GM18858 (cell line): ENCODE results near the gene ST3GAL3.

Experiments
- ATAC-seq: cut with Tn5 transposase; IDR thresholded peaks from one replicate; pipeline ENCODE4 v1.9.1; 2021; ENCODE audit not compliant: unreplicated experiment

Gene ST3GAL3

DNA sequence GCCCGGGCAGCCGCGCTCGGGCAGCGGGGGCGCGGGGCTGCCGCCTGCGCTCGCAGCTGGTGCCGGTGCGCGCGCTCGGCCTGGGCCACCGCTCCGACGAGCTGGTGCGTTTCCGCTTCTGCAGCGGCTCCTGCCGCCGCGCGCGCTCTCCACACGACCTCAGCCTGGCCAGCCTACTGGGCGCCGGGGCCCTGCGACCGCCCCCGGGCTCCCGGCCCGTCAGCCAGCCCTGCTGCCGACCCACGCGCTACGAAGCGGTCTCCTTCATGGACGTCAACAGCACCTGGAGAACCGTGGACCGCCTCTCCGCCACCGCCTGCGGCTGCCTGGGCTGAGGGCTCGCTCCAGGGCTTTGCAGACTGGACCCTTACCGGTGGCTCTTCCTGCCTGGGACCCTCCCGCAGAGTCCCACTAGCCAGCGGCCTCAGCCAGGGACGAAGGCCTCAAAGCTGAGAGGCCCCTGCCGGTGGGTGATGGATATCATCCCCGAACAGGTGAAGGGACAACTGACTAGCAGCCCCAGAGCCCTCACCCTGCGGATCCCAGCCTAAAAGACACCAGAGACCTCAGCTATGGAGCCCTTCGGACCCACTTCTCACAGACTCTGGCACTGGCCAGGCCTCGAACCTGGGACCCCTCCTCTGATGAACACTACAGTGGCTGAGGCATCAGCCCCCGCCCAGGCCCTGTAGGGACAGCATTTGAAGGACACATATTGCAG is 229.3 kb downstream of the ST3GAL3 start:
- no peak for ATAC-seq

- no peak for ATAC-seq
Observed at GRCh38 chr1:43937179-43937865, 230.0 kb downstream of the ST3GAL3 start.

- no peak for ATAC-seq
Observed at GRCh38 chr1:43938383-43938782, 231.0 kb downstream of the ST3GAL3 start.

GRCh38 chr1:43938892-43939587 is 231.7 kb downstream of the ST3GAL3 start:
- no peak for ATAC-seq

DNA sequence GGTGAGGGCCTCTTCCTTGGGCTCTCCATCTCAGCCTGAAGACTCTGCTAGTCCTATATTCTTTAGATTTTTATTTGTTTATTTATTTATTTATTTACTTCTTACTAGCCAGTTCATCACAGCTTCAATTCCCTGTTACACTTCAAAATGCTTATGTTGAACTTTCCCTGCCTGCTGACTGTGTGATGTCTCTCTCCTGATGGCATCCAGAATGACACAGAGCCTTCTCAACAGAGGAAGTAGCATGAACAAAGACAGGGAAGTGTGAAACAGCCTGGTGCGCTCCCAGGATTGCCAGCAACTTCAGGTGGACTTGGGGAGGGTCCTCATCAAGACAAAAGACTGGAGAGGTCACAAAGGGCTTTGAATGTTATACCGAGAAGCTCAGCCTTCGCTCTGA is 235.1 kb downstream of the ST3GAL3 start:
- no peak for ATAC-seq

- no peak for ATAC-seq
Observed at GRCh38 chr1:43944860-43945259, 237.5 kb downstream of the ST3GAL3 start.

DNA sequence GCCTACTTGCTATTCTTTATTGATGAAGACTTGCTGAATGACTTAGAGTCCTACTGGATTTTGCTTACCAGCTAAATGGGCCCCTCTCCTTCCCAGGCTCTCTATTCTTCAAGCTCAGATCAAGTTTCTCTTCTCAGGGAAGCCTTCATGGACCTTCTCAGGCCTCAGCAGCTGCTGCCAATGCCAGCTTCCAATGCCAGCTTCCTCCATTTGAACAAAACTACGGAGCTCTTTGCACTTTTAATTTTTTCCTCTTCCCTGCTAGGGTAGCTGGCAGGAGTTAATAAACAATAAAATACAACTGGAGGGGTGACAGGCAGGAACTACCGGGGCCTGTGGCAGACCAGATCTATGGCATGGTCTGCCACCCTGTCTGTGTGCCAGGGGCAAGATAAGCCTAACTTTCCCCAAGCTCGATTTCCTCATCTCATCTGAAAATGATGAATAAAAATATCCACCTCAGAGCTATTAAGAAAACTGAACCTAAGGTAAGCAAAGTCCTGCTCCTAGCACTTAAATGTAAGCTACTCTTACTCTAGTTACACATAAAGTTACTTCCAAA is 238.4 kb downstream of the ST3GAL3 start:
- no peak for ATAC-seq

GRCh38 chr1:43946236-43947060 is 239.1 kb downstream of the ST3GAL3 start, which contains the start of gene IPO13:
IPO13 (plus strand) TSS chr1:43946950; CDS start chr1:43947601, 651 bp downstream.
- ATAC-seq, result peak; percentile 85

GRCh38 chr1:43947061-43947873 is 239.9 kb downstream of the ST3GAL3 start:
- ATAC-seq, result peak; percentile 20

DNA sequence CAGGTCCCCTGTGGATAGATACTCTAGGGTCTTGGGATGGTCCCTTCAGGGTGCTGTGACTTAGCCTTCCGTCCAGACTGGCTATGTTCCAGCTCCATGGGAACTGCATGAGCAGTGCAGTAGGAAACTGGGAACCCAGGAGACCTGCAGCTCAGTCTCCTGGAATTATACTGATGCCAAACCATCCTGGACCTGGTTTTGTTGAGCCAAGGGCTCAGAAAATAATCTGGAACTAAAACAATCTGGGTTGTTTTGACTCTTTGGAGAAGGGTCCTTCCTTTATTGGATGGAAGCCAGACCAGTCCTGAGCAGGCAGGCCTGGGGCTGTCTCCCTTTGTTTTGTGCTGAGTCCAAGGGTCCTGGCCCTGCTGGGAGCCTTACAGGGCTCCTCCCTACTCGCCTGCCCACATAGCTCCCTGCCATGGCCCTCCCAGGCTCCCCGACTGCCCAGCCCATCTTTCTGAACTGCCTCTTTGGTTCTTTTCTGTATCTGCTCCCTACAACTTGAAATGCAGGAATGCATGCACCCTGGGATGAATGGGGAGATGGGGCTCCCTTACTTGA is 240.6 kb downstream of the ST3GAL3 start:
- ATAC-seq, result no peak

GRCh38 chr1:43949678-43950077 is 242.3 kb downstream of the ST3GAL3 start:
- no peak for ATAC-seq

- ATAC-seq, result no peak
Observed at GRCh38 chr1:43951021-43951985, 244.0 kb downstream of the ST3GAL3 start.

- ATAC-seq, result no peak
Observed at GRCh38 chr1:43952731-43953346, 245.5 kb downstream of the ST3GAL3 start.

GRCh38 chr1:43953361-43953760 is 246.0 kb downstream of the ST3GAL3 start:
- ATAC-seq, result no peak

GRCh38 chr1:43954036-43954435 is 246.7 kb downstream of the ST3GAL3 start:
- no peak for ATAC-seq

- ATAC-seq, result no peak
Observed at GRCh38 chr1:43956234-43956633, 248.9 kb downstream of the ST3GAL3 start.

DNA sequence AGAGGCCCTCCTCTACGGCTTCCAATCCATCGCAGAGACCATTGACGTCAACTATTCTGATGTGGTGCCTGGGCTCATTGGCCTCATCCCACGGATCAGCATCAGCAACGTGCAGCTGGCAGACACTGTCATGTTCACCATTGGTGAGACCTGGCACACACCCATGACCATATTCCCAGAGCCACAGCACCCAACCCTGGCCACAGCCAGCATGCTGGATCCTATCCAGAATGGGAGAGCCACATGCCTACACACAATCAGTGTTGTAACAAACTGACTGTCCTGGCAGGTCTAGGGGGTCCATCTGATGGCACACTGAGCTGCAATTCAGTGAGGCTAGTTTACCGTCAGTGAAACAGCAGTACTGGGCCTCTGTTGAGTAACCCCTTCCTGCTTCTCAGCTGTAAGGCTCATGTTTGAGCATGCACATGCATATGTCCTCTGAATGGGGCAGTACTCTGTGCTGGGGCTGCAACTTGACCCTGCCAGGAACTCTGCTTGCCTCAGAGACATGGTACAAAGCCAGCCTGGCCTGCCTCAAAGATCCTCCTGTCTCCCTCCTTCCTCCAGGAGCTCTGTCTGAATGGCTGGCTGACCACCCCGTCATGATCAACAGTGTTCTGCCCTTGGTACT is 250.2 kb downstream of the ST3GAL3 start:
- no peak for ATAC-seq
